ENCODE results near the gene N4BP2L2. TPM values are rescaled to one million over a fixed set of nuclear protein-coding genes. Genes with fewer than 3 reads are reported as not detected.

Gene N4BP2L2
- total RNA-seq, 4 donors from 2014 or later: 159 to 263 (median 205) TPM

- peak in 1 of 3 donors; percentile 29 for DNase-seq
- Histone ChIP-seq H3K36me3 (no peaks in the 10 kb centered on the region), H3K9me3 (no peaks in the 10 kb centered on the region), H3K27me3 (no peaks in the 10 kb centered on the region), H3K4me3 (peak overlapping the region; percentile 72 to 98 (median 83)), H3K4me1 (peaks cover 0 to 10% (median 6%) of the 10 kb centered on the region in 4 donors), H3K27ac (peak overlapping the region; percentile 90 to 95 (median 93))
- TF ChIP-seq POLR2A (IDR thresholded peaks at IDR 0.05) (no peak), CTCF (IDR thresholded peaks at IDR 0.05) (no peak)
Observed at GRCh38 chr13:32428581-32429432, 109.8 kb downstream of the N4BP2L2 start.

- peak within 1 kb of the TSS; percentile 90 to 95 (median 93) for H3K27ac ChIP-seq
- TF ChIP-seq CTCF (IDR thresholded peaks at IDR 0.05) (no peak), POLR2A (IDR thresholded peaks at IDR 0.05) (peak; percentile 60 to 80)
Observed at GRCh38 chr13:32427852-32428580, 110.6 kb downstream of the N4BP2L2 start, which contains the start of gene N4BP2L1. Gene N4BP2L1 (minus strand): TSS chr13:32428130. CDS start chr13:32428082, 48 bp downstream.

GRCh38 chr13:32426990-32427851 lies 111.4 kb downstream of the N4BP2L2 start:
- H3K27me3 ChIP-seq: no peaks in the 10 kb centered on the region
- peak overlapping the region; percentile 72 to 98 (median 83) for H3K4me3 ChIP-seq
- peak overlapping the region; percentile 90 to 95 (median 93) for H3K27ac ChIP-seq
- DNase-seq: peak; percentile 56 to 78 (median 70)
- TF ChIP-seq POLR2A (IDR thresholded peaks at IDR 0.05): no peak
- no peak for TF ChIP-seq CTCF (IDR thresholded peaks at IDR 0.05)
- peaks cover 0 to 10% (median 6%) of the 10 kb centered on the region in 4 donors for H3K4me1 ChIP-seq
- H3K36me3 ChIP-seq: no peaks in the 10 kb centered on the region
- H3K9me3 ChIP-seq: no peaks in the 10 kb centered on the region

More at GRCh38 chr13:32427852-32428580, 110.6 kb downstream of the N4BP2L2 start, which contains the start of gene N4BP2L1:
- peaks cover 0 to 10% (median 6%) of the 10 kb centered on the region in 4 donors for H3K4me1 ChIP-seq
- H3K27me3 ChIP-seq: no peaks in the 10 kb centered on the region
- peak within 1 kb of the TSS; percentile 72 to 98 (median 83) for H3K4me3 ChIP-seq
- H3K36me3 ChIP-seq: no peaks in the 10 kb centered on the region
- peak; percentile 85 to 94 (median 88) for DNase-seq
- H3K9me3 ChIP-seq: no peaks in the 10 kb centered on the region

GRCh38 chr13:32426191-32426989 lies 112.2 kb downstream of the N4BP2L2 start:
- Histone ChIP-seq H3K4me3 (peak overlapping the region; percentile 72 to 98 (median 83)), H3K27me3 (no peaks in the 10 kb centered on the region), H3K4me1 (peaks cover 0 to 10% (median 6%) of the 10 kb centered on the region in 4 donors), H3K36me3 (no peaks in the 10 kb centered on the region), H3K27ac (peak overlapping the region; percentile 90 to 95 (median 93)), H3K9me3 (no peaks in the 10 kb centered on the region)
- peak; percentile 25 to 45 for TF ChIP-seq POLR2A (IDR thresholded peaks at IDR 0.05)
- no peak for TF ChIP-seq CTCF (IDR thresholded peaks at IDR 0.05)
- peak; percentile 40 to 64 (median 61) for DNase-seq
